ENCODE results near the gene TMEM39A. TPM values are rescaled to one million over a fixed set of nuclear protein-coding genes. Genes with fewer than 3 reads are reported as not detected.

TMEM39A gene
- total RNA-seq, result 31.0 and 64.1 TPM in 2 replicates

GRCh38 chr3:119463171-119464169 is at the start of gene TMEM39A:
TSS of gene TMEM39A (minus strand) at chr3:119463615. CDS start at chr3:119462074, 1,541 bp downstream.

DNA sequence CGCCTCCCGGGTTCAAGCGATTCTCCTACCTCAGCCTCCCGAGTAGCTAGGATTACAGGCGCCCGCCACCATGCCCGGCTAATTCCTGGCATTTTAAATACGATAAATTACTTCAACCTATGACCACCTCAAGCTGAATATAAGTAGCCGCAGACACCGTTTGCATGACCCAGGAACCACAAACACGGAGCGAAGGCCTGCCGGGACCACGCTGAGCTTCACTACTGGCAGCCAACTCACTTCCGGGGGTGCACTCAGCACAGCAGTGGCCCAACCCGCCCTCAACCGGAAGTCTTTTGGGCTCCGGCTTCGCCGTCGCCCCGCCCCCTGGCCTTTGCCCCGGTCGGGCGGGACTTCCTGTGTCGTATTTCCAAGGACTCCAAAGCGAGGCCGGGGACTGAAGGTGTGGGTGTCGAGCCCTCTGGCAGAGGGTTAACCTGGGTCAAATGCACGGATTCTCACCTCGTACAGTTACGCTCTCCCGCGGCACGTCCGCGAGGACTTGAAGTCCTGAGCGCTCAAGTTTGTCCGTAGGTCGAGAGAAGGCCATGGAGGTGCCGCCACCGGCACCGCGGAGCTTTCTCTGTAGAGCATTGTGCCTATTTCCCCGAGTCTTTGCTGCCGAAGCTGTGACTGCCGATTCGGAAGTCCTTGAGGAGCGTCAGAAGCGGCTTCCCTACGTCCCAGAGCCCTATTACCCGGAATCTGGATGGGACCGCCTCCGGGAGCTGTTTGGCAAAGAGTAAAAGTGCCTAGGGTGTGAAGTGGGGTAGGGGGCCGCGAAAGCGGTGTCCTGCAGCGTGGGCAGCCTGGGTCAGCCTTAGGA is 35.0 kb upstream of the TMEM39A start, which contains the start of gene TIMMDC1:
TSS of gene TIMMDC1 (plus strand) at position 362 of the 826 bp plus-strand sequence. CDS start at position 549, 187 bp downstream.

Other genes with a start within 250 kb of the TMEM39A start
- gene B4GALT4, start 222.7 kb downstream of the TMEM39A start, total RNA-seq, result 19.7 and 23.4 TPM in 2 replicates
- gene ARHGAP31, start 169.2 kb downstream of the TMEM39A start, total RNA-seq, result 3.0 and 15.0 TPM in 2 replicates
- gene POGLUT1, start 5.3 kb upstream of the TMEM39A start, total RNA-seq, result 11.9 and 13.4 TPM in 2 replicates
- gene TIMMDC1, start 34.9 kb upstream of the TMEM39A start, total RNA-seq, result 47.4 and 51.6 TPM in 2 replicates
- not detected in 2 replicates for gene CD80, start 96.0 kb upstream of the TMEM39A start, total RNA-seq
- gene ADPRH, start 115.9 kb upstream of the TMEM39A start, total RNA-seq, result 0.40 and 2.3 TPM in 2 replicates
- gene PLA1A, start 134.3 kb upstream of the TMEM39A start, total RNA-seq, result not detected in 2 replicates
- gene POPDC2, start 197.0 kb upstream of the TMEM39A start, total RNA-seq, result 0.13 TPM in 1 of 2 replicates, not detected in the other
- gene COX17, start 213.8 kb upstream of the TMEM39A start, total RNA-seq, result 7.3 and 23.7 TPM in 2 replicates
- gene CFAP91, start 239.4 kb upstream of the TMEM39A start, total RNA-seq, result 0.32 and 1.4 TPM in 2 replicates

Data from epithelial cell of alveolus of lung (primary cell).